ENCODE data around the gene PDCD6IP.

Gene PDCD6IP

DNA sequence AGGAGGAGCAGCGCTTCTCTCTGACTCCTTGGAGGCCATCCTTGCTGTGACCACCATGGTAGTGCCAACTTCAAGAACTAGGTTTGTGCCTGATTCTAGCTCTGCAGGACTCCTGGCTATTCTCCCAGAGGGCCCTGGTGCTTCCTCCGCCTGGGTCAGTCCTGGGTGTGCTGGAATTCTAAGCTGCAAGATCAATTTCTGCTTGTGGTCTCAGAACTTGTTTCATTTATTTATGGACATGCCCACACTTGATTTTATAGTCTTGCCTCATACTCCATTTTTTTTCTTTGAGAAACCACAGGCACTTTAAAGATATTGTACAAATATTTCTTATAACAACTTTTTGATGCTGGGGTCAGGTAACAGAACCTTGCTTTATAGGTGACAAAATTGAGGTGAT is 87.6 kb downstream of the PDCD6IP start (continued):
- TF ChIP-seq, protein P1, sequence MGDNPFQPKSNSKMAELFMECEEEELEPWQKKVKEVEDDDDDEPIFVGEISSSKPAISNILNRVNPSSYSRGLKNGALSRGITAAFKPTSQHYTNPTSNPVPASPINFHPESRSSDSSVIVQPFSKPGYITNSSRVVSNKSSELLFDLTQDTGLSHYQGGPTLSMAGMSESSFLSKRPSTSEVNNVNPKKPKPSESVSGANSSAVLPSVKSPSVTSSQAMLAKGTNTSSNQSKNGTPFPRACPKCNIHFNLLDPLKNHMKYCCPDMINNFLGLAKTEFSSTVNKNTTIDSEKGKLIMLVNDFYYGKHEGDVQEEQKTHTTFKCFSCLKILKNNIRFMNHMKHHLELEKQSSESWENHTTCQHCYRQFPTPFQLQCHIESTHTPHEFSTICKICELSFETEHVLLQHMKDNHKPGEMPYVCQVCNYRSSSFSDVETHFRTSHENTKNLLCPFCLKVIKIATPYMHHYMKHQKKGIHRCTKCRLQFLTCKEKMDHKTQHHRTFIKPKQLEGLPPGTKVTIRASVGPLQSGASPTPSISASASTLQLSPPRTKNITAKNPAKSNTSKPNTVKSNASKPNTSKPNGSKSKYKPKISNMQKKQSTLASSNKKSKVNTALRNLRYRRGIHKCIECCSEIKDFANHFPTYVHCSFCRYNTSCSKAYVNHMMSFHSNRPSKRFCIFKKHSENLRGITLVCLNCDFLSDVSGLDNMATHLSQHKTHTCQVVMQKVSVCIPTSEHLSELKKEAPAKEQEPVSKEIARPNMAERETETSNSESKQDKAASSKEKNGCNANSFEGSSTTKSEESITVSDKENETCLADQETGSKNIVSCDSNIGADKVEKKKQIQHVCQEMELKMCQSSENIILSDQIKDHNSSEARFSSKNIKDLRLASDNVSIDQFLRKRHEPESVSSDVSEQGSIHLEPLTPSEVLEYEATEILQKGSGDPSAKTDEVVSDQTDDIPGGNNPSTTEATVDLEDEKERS (tag by site-specific recombination; IDR thresholded peaks at IDR 0.05), result no peak
- TF ChIP-seq ZNF202 (tag by site-specific recombination; IDR thresholded peaks at IDR 0.05; ENCODE audit: borderline replicate concordance) (no peak), ZNF423 (tag by site-specific recombination; IDR thresholded peaks at IDR 0.05) (no peak), ZBTB48 (tag by site-specific recombination; IDR thresholded peaks at IDR 0.05) (no peak), ZNF548 (tag by site-specific recombination; IDR thresholded peaks at IDR 0.05) (no peak), ZNF561 (tag by site-specific recombination; IDR thresholded peaks at IDR 0.05; ENCODE audit: borderline replicate concordance) (no peak), GLIS1 (tag by site-specific recombination; IDR thresholded peaks at IDR 0.05) (no peak), ZNF112 (tag by site-specific recombination; IDR thresholded peaks at IDR 0.05) (no peak), ZNF354C (tag by site-specific recombination; IDR thresholded peaks at IDR 0.05; ENCODE audit: borderline replicate concordance, low read depth) (no peak)
- TF ChIP-seq, protein P2, sequence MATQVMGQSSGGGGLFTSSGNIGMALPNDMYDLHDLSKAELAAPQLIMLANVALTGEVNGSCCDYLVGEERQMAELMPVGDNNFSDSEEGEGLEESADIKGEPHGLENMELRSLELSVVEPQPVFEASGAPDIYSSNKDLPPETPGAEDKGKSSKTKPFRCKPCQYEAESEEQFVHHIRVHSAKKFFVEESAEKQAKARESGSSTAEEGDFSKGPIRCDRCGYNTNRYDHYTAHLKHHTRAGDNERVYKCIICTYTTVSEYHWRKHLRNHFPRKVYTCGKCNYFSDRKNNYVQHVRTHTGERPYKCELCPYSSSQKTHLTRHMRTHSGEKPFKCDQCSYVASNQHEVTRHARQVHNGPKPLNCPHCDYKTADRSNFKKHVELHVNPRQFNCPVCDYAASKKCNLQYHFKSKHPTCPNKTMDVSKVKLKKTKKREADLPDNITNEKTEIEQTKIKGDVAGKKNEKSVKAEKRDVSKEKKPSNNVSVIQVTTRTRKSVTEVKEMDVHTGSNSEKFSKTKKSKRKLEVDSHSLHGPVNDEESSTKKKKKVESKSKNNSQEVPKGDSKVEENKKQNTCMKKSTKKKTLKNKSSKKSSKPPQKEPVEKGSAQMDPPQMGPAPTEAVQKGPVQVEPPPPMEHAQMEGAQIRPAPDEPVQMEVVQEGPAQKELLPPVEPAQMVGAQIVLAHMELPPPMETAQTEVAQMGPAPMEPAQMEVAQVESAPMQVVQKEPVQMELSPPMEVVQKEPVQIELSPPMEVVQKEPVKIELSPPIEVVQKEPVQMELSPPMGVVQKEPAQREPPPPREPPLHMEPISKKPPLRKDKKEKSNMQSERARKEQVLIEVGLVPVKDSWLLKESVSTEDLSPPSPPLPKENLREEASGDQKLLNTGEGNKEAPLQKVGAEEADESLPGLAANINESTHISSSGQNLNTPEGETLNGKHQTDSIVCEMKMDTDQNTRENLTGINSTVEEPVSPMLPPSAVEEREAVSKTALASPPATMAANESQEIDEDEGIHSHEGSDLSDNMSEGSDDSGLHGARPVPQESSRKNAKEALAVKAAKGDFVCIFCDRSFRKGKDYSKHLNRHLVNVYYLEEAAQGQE (tag by site-specific recombination; IDR thresholded peaks at IDR 0.05), result no peak
- TF ChIP-seq, protein P3, sequence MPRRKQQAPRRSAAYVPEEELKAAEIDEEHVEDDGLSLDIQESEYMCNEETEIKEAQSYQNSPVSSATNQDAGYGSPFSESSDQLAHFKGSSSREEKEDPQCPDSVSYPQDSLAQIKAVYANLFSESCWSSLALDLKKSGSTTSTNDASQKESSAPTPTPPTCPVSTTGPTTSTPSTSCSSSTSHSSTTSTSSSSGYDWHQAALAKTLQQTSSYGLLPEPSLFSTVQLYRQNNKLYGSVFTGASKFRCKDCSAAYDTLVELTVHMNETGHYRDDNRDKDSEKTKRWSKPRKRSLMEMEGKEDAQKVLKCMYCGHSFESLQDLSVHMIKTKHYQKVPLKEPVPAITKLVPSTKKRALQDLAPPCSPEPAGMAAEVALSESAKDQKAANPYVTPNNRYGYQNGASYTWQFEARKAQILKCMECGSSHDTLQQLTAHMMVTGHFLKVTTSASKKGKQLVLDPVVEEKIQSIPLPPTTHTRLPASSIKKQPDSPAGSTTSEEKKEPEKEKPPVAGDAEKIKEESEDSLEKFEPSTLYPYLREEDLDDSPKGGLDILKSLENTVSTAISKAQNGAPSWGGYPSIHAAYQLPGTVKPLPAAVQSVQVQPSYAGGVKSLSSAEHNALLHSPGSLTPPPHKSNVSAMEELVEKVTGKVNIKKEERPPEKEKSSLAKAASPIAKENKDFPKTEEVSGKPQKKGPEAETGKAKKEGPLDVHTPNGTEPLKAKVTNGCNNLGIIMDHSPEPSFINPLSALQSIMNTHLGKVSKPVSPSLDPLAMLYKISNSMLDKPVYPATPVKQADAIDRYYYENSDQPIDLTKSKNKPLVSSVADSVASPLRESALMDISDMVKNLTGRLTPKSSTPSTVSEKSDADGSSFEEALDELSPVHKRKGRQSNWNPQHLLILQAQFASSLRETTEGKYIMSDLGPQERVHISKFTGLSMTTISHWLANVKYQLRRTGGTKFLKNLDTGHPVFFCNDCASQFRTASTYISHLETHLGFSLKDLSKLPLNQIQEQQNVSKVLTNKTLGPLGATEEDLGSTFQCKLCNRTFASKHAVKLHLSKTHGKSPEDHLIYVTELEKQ (tag by site-specific recombination; IDR thresholded peaks at IDR 0.05; ENCODE audit: borderline replicate concordance), result no peak

DNA sequence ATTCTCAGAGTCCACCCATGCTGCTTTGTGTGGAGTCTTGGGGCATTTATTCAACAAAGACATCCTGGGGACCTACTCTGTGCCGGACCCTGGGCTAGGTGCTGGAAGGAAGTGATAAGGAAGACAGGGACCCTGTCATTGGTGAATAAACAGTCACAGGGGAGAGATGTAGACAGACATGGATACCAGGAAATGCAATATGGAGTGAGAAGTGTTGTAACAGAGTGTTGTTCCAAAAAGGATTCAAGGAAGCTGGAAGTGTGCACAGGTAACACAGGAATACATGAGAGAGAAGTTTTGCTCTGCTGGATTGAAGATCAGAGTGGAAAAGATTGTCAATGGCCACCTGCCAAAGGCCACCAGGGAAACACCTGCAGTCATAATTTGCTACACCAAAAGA is 89.0 kb downstream of the PDCD6IP start:
- TF ChIP-seq ZNF350 (tag by site-specific recombination; IDR thresholded peaks at IDR 0.05) (no peak), KLF9 (tag by site-specific recombination; IDR thresholded peaks at IDR 0.05; ENCODE audit: low read depth) (no peak), ZNF530 (tag by site-specific recombination; IDR thresholded peaks at IDR 0.05; ENCODE audit: low read depth) (no peak), ZNF140 (tag by site-specific recombination; IDR thresholded peaks at IDR 0.05) (no peak), EGR2 (tag by site-specific recombination; IDR thresholded peaks at IDR 0.05; ENCODE audit: low read depth) (no peak), ZNF707 (tag by site-specific recombination; IDR thresholded peaks at IDR 0.05) (no peak), MZF1 (tag by site-specific recombination; IDR thresholded peaks at IDR 0.05; ENCODE audit: borderline replicate concordance) (no peak), BCL11B (tag by site-specific recombination; IDR thresholded peaks at IDR 0.05; ENCODE audit: low read depth) (no peak), SP2 (tag by site-specific recombination; IDR thresholded peaks at IDR 0.05) (no peak)
- TF ChIP-seq, protein P4, sequence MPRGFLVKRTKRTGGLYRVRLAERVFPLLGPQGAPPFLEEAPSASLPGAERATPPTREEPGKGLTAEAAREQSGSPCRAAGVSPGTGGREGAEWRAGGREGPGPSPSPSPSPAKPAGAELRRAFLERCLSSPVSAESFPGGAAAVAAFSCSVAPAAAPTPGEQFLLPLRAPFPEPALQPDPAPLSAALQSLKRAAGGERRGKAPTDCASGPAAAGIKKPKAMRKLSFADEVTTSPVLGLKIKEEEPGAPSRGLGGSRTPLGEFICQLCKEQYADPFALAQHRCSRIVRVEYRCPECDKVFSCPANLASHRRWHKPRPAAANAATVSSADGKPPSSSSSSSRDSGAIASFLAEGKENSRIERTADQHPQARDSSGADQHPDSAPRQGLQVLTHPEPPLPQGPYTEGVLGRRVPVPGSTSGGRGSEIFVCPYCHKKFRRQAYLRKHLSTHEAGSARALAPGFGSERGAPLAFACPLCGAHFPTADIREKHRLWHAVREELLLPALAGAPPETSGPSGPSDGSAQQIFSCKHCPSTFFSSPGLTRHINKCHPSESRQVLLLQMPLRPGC (tag by site-specific recombination; IDR thresholded peaks at IDR 0.05), result no peak
- Histone ChIP-seq H3K36me3 (ENCODE audit: control insufficient read depth in 2 of 2, insufficient read depth in 1 of 2, low read length in 2 of 2) (no peaks in the 10 kb centered on the region), H3K9me3 (ENCODE audit: control insufficient read depth, insufficient read depth, low read depth, low read length) (no peaks in the 10 kb centered on the region), H3K27ac (ENCODE audit: extremely low read depth, low read depth, low read length) (no peak overlapping the region), H3K4me1 (ENCODE audit: control insufficient read depth, insufficient read depth, low read length) (no peaks in the 10 kb centered on the region), H3K4me3 (ENCODE audit: low read depth, low read length) (no peak overlapping the region)
- ChIA-PET POLR2A (no interaction called here), CTCF (interaction anchor here (0.7 kb wide), 1 partner anchor 796 kb away, joined by 4 read pairs; no protein-coding TSS in a partner anchor)
